ENCODE measurements around the gene RGCC.
A peak's percentile ranks its signal among the peaks of the same experiment; 100 is the strongest.

RGCC gene

DNA sequence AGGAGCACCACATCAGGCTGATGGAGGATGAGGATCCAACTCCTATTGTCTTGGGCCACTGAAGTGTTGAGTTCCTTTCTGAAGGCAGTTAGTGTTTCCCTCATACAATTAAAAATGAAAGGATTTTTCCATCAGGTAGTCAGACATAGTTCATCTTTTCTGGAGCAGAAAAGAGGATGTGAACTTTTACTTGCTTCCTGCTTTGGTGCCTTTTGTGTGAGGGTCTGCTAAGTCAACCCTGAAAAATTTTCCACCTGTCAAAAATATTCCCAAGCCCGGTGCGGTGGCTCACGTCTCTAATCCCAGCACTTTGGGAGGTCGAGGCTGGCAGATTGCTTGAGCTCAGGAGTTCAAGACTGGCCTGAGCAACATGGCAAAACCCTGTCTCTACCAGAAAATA, 43.9 kb downstream of the RGCC start:
- Histone ChIP-seq H3K4ac (ENCODE audit: low read depth in 1 of 2, low read length in 2 of 2) (no peak overlapping the region), H2AFZ (ENCODE audit: low read depth, low read length) (no peak overlapping the region), H3K36me3 (ENCODE audit: control insufficient read depth in 1 of 2, insufficient read depth in 2 of 2, low read depth in 1 of 2, low read length in 2 of 2) (no peaks in the 10 kb centered on the region), H3K27ac (ENCODE audit: low read length, poor library complexity, severe bottlenecking) (no peak overlapping the region), H2BK12ac (ENCODE audit: low read length in 2 of 2) (peak overlapping the region in 1 of 2 experiments; percentile 35), H3K23ac (ENCODE audit: low read length in 2 of 2) (no peak overlapping the region), H4K8ac (ENCODE audit: low read length) (no peak overlapping the region), H3K18ac (ENCODE audit: low read depth in 1 of 2, low read length in 2 of 2) (no peak overlapping the region), H3K27me3 (ENCODE audit: control insufficient read depth in 1 of 2, insufficient read depth in 1 of 2, low read length in 2 of 2) (peaks cover 0 to 15% of the 10 kb centered on the region in 2 experiments), H4K91ac (ENCODE audit: low read length) (no peak overlapping the region), H2BK120ac (ENCODE audit: low read depth, low read length) (no peak overlapping the region), H3K4me3 (ENCODE audit: insufficient read depth in 1 of 2, low read depth in 1 of 2, low read length in 2 of 2) (no peak overlapping the region), H3K14ac (ENCODE audit: low read length in 2 of 2) (no peak overlapping the region), H3K4me1 (ENCODE audit: control insufficient read depth, insufficient read depth, low read depth, low read length) (peaks cover 7% of the 10 kb centered on the region), H2AK5ac (ENCODE audit: low read length, severe bottlenecking) (no peak overlapping the region), H3K4me2 (ENCODE audit: low read length, poor library complexity, severe bottlenecking) (no peak overlapping the region), H3K79me1 (replicated peaks; ENCODE audit: low read length, poor library complexity, severe bottlenecking) (no peaks in the 10 kb centered on the region), H3K9ac (ENCODE audit: low read length) (no peak overlapping the region), H2BK5ac (ENCODE audit: low read depth, low read length, poor library complexity, severe bottlenecking) (no peak overlapping the region), H3K9me3 (ENCODE audit: control insufficient read depth, low read length) (no peaks in the 10 kb centered on the region), H2BK15ac (ENCODE audit: low read depth, poor library complexity, severe bottlenecking) (no peak overlapping the region)
- DNase-seq, result no peak
- 93% methylated on average over 4 of the region's 4 CpGs for WGBS

DNA sequence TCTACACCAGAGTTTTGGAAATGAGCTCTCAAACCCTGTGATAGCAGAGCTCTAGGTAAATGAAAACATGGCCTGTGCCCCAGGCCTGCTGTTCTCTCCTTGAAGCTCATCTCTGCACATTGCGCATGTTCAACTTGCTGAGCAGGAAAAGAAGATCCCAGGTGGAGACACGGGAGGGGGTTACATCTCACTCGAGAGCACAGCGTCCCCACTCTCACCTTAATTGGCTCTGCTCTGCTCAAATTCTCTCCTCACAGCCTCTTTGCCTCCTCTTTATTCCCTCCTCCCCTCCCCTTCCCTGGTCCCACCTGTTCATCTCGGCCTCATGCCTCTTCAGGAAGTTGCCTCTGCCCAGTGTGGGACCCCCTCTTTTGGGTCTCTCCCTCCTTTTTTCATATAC, 44.7 kb downstream of the RGCC start:
- H2BK12ac ChIP-seq (ENCODE audit: low read length in 2 of 2), result no peak overlapping the region
- H3K4me3 ChIP-seq (ENCODE audit: insufficient read depth in 1 of 2, low read depth in 1 of 2, low read length in 2 of 2), result no peak overlapping the region
- 92% methylated on average over 5 of the region's 5 CpGs for WGBS
- no peak overlapping the region for H3K4me2 ChIP-seq (ENCODE audit: low read length, poor library complexity, severe bottlenecking)
- no peaks in the 10 kb centered on the region for H3K79me1 ChIP-seq (replicated peaks; ENCODE audit: low read length, poor library complexity, severe bottlenecking)
- H3K36me3 ChIP-seq (ENCODE audit: control insufficient read depth in 1 of 2, insufficient read depth in 2 of 2, low read depth in 1 of 2, low read length in 2 of 2), result no peaks in the 10 kb centered on the region
- H2AFZ ChIP-seq (ENCODE audit: low read depth, low read length), result no peak overlapping the region
- H3K4ac ChIP-seq (ENCODE audit: low read depth in 1 of 2, low read length in 2 of 2), result no peak overlapping the region
- H3K18ac ChIP-seq (ENCODE audit: low read depth in 1 of 2, low read length in 2 of 2), result no peak overlapping the region
- H2BK120ac ChIP-seq (ENCODE audit: low read depth, low read length), result no peak overlapping the region
- no peak overlapping the region for H2AK5ac ChIP-seq (ENCODE audit: low read length, severe bottlenecking)
- no peak overlapping the region for H3K9ac ChIP-seq (ENCODE audit: low read length)
- no peak overlapping the region for H4K91ac ChIP-seq (ENCODE audit: low read length)
- H3K23ac ChIP-seq (ENCODE audit: low read length in 2 of 2), result no peak overlapping the region
- H3K4me1 ChIP-seq (ENCODE audit: control insufficient read depth, insufficient read depth, low read depth, low read length), result peaks cover 5% of the 10 kb centered on the region
- no peak overlapping the region for H3K14ac ChIP-seq (ENCODE audit: low read length in 2 of 2)
- no peak overlapping the region for H4K8ac ChIP-seq (ENCODE audit: low read length)
- H3K27me3 ChIP-seq (ENCODE audit: control insufficient read depth in 1 of 2, insufficient read depth in 1 of 2, low read length in 2 of 2), result peaks cover 0 to 12% of the 10 kb centered on the region in 2 experiments
- H2BK5ac ChIP-seq (ENCODE audit: low read depth, low read length, poor library complexity, severe bottlenecking), result no peak overlapping the region
- DNase-seq, result no peak
- no peak overlapping the region for H2BK15ac ChIP-seq (ENCODE audit: low read depth, poor library complexity, severe bottlenecking)
- H3K9me3 ChIP-seq (ENCODE audit: control insufficient read depth, low read length), result no peaks in the 10 kb centered on the region
- H3K27ac ChIP-seq (ENCODE audit: low read length, poor library complexity, severe bottlenecking), result no peak overlapping the region

- Histone ChIP-seq H2BK120ac (ENCODE audit: low read depth, low read length) (no peak overlapping the region), H3K27ac (ENCODE audit: low read length, poor library complexity, severe bottlenecking) (no peak overlapping the region), H3K4ac (ENCODE audit: low read depth in 1 of 2, low read length in 2 of 2) (no peak overlapping the region), H2BK12ac (ENCODE audit: low read length in 2 of 2) (no peak overlapping the region), H4K8ac (ENCODE audit: low read length) (no peak overlapping the region), H2BK15ac (ENCODE audit: low read depth, poor library complexity, severe bottlenecking) (no peak overlapping the region), H3K36me3 (ENCODE audit: control insufficient read depth in 1 of 2, insufficient read depth in 2 of 2, low read depth in 1 of 2, low read length in 2 of 2) (no peaks in the 10 kb centered on the region), H2BK5ac (ENCODE audit: low read depth, low read length, poor library complexity, severe bottlenecking) (no peak overlapping the region), H4K91ac (ENCODE audit: low read length) (no peak overlapping the region), H2AK5ac (ENCODE audit: low read length, severe bottlenecking) (no peak overlapping the region), H3K79me1 (replicated peaks; ENCODE audit: low read length, poor library complexity, severe bottlenecking) (no peaks in the 10 kb centered on the region), H3K14ac (ENCODE audit: low read length in 2 of 2) (no peak overlapping the region), H2AFZ (ENCODE audit: low read depth, low read length) (no peak overlapping the region), H3K9ac (ENCODE audit: low read length) (no peak overlapping the region), H3K4me1 (ENCODE audit: control insufficient read depth, insufficient read depth, low read depth, low read length) (peaks cover 5% of the 10 kb centered on the region), H3K27me3 (ENCODE audit: control insufficient read depth in 1 of 2, insufficient read depth in 1 of 2, low read length in 2 of 2) (peaks cover 0 to 8% of the 10 kb centered on the region in 2 experiments), H3K4me3 (ENCODE audit: insufficient read depth in 1 of 2, low read depth in 1 of 2, low read length in 2 of 2) (no peak overlapping the region), H3K18ac (ENCODE audit: low read depth in 1 of 2, low read length in 2 of 2) (no peak overlapping the region), H3K4me2 (ENCODE audit: low read length, poor library complexity, severe bottlenecking) (no peak overlapping the region), H3K9me3 (ENCODE audit: control insufficient read depth, low read length) (no peaks in the 10 kb centered on the region), H3K23ac (ENCODE audit: low read length in 2 of 2) (no peak overlapping the region)
- no peak for DNase-seq
- WGBS, result 87% methylated on average over 9 of the region's 9 CpGs
Observed at GRCh38 chr13:41502673-41503072, 45.3 kb downstream of the RGCC start.

- Histone ChIP-seq H4K91ac (ENCODE audit: low read length) (no peak overlapping the region), H3K23ac (ENCODE audit: low read length in 2 of 2) (no peak overlapping the region), H3K4me2 (ENCODE audit: low read length, poor library complexity, severe bottlenecking) (no peak overlapping the region), H3K27ac (ENCODE audit: low read length, poor library complexity, severe bottlenecking) (no peak overlapping the region), H4K8ac (ENCODE audit: low read length) (no peak overlapping the region), H3K79me1 (replicated peaks; ENCODE audit: low read length, poor library complexity, severe bottlenecking) (no peaks in the 10 kb centered on the region), H3K4me3 (ENCODE audit: insufficient read depth in 1 of 2, low read depth in 1 of 2, low read length in 2 of 2) (no peak overlapping the region), H2AFZ (ENCODE audit: low read depth, low read length) (no peak overlapping the region), H2BK12ac (ENCODE audit: low read length in 2 of 2) (no peak overlapping the region), H2BK120ac (ENCODE audit: low read depth, low read length) (no peak overlapping the region), H3K36me3 (ENCODE audit: control insufficient read depth in 1 of 2, insufficient read depth in 2 of 2, low read depth in 1 of 2, low read length in 2 of 2) (no peaks in the 10 kb centered on the region), H3K4ac (ENCODE audit: low read depth in 1 of 2, low read length in 2 of 2) (no peak overlapping the region), H3K9ac (ENCODE audit: low read length) (no peak overlapping the region), H2AK5ac (ENCODE audit: low read length, severe bottlenecking) (no peak overlapping the region), H3K27me3 (ENCODE audit: control insufficient read depth in 1 of 2, insufficient read depth in 1 of 2, low read length in 2 of 2) (peaks cover 0 to 6% of the 10 kb centered on the region in 2 experiments), H3K4me1 (ENCODE audit: control insufficient read depth, insufficient read depth, low read depth, low read length) (peaks cover 5% of the 10 kb centered on the region), H2BK5ac (ENCODE audit: low read depth, low read length, poor library complexity, severe bottlenecking) (no peak overlapping the region), H3K14ac (ENCODE audit: low read length in 2 of 2) (no peak overlapping the region), H3K18ac (ENCODE audit: low read depth in 1 of 2, low read length in 2 of 2) (no peak overlapping the region), H3K9me3 (ENCODE audit: control insufficient read depth, low read length) (no peaks in the 10 kb centered on the region), H2BK15ac (ENCODE audit: low read depth, poor library complexity, severe bottlenecking) (no peak overlapping the region)
- 98% methylated on average over 3 of the region's 3 CpGs for WGBS
- no peak for DNase-seq
Observed at GRCh38 chr13:41503356-41503755, 46.0 kb downstream of the RGCC start.

Measured in mesenchymal stem cell (in vitro differentiated cells and primary cell).